Measurements from ENCODE around the gene PAPPA2.
"Not testable (repeated sequence)": the region's sequence is repeated elsewhere in the genome, so short reads cannot be mapped to it uniquely, and the experiment has no call there.

The PAPPA2 gene

GRCh38 chr1:176604461-176604860 lies 141.5 kb downstream of the PAPPA2 start:
- DNase-seq (ENCODE audit: low read depth), result no peak

GRCh38 chr1:176605176-176605575 lies 142.2 kb downstream of the PAPPA2 start:
- no peak for DNase-seq (ENCODE audit: low read depth)

GRCh38 chr1:176609556-176610408 lies 146.8 kb downstream of the PAPPA2 start:
- DNase-seq (ENCODE audit: low read depth), result no peak

- no peak for DNase-seq (ENCODE audit: low read depth)
Observed at GRCh38 chr1:176612791-176613190, 149.8 kb downstream of the PAPPA2 start.

GRCh38 chr1:176617881-176618280 lies 154.9 kb downstream of the PAPPA2 start:
- no peak for DNase-seq (ENCODE audit: low read depth)

GRCh38 chr1:176619261-176619660 lies 156.3 kb downstream of the PAPPA2 start:
- no peak for DNase-seq (ENCODE audit: low read depth)

- DNase-seq (ENCODE audit: low read depth), result no peak
Observed at GRCh38 chr1:176625365-176625764, 162.4 kb downstream of the PAPPA2 start.

GRCh38 chr1:176626572-176627061 lies 163.6 kb downstream of the PAPPA2 start:
- no peak for DNase-seq (ENCODE audit: low read depth)

- no peak for DNase-seq (ENCODE audit: low read depth)
Observed at GRCh38 chr1:176628775-176629174, 165.8 kb downstream of the PAPPA2 start.

GRCh38 chr1:176634733-176635132 lies 171.8 kb downstream of the PAPPA2 start:
- not testable (repeated sequence) for DNase-seq (ENCODE audit: low read depth)

- no peak for DNase-seq (ENCODE audit: low read depth)
Observed at GRCh38 chr1:176638713-176639526, 175.9 kb downstream of the PAPPA2 start.

GRCh38 chr1:176643536-176643935 lies 180.6 kb downstream of the PAPPA2 start:
- no peak for DNase-seq (ENCODE audit: low read depth)

- DNase-seq (ENCODE audit: low read depth), result no peak
Observed at GRCh38 chr1:176648556-176648955, 185.6 kb downstream of the PAPPA2 start.

- no peak for DNase-seq (ENCODE audit: low read depth)
Observed at GRCh38 chr1:176656257-176656995, 193.5 kb downstream of the PAPPA2 start.

- no peak for DNase-seq (ENCODE audit: low read depth)
Observed at GRCh38 chr1:176669782-176670181, 206.8 kb downstream of the PAPPA2 start.

GRCh38 chr1:176670853-176671252 lies 207.9 kb downstream of the PAPPA2 start:
- DNase-seq (ENCODE audit: low read depth), result no peak

GRCh38 chr1:176682830-176683535 lies 220.0 kb downstream of the PAPPA2 start:
- DNase-seq (ENCODE audit: low read depth), result no peak

- DNase-seq (ENCODE audit: low read depth), result peak; percentile 6
Observed at GRCh38 chr1:176691251-176692228, 228.6 kb downstream of the PAPPA2 start.

GRCh38 chr1:176692431-176692830 lies 229.5 kb downstream of the PAPPA2 start:
- DNase-seq (ENCODE audit: low read depth), result no peak

- no peak for DNase-seq (ENCODE audit: low read depth)
Observed at GRCh38 chr1:176692988-176693696, 230.2 kb downstream of the PAPPA2 start.

Measured in activated T-cell treated with anti-CD3 and anti-CD28 coated beads for 24 hours (primary cell).